Activated naive CD8-positive, alpha-beta T cell (primary cell): ENCODE results near the gene PLEKHA7.

Experiments used
- H3K27ac Mint-ChIP-seq: one replicate; pipeline ENCODE4 v1.8.0; 2021; ENCODE audit warnings: mixed read lengths
- H3K27me3 Mint-ChIP-seq: one replicate; pipeline ENCODE4 v1.8.0; 2021; ENCODE audit warnings: mixed read lengths
- H3K36me3 Mint-ChIP-seq: one replicate; pipeline ENCODE4 v1.8.0; 2021; ENCODE audit warnings: mixed read lengths
- H3K4me1 Mint-ChIP-seq: one replicate; pipeline ENCODE4 v1.8.0; 2021; ENCODE audit warnings: low read depth, mixed read lengths
- H3K4me3 Mint-ChIP-seq: one replicate; pipeline ENCODE4 v1.8.0; 2021; ENCODE audit warnings: mild to moderate bottlenecking, mixed read lengths
- H3K9me3 Mint-ChIP-seq: one replicate; pipeline ENCODE4 v1.8.0; 2021; ENCODE audit warnings: low read depth, mixed read lengths

Gene PLEKHA7

GRCh38 chr11:16857186-16857585 lies 157.0 kb downstream of the PLEKHA7 start:
- H3K27ac Mint-ChIP-seq = no peak overlapping the region
- H3K4me3 Mint-ChIP-seq = no peak overlapping the region
- H3K36me3 Mint-ChIP-seq = no peaks in the 10 kb centered on the region

GRCh38 chr11:16856022-16856471 lies 158.2 kb downstream of the PLEKHA7 start:
- H3K4me3 Mint-ChIP-seq = no peak overlapping the region
- peaks cover 3% of the 10 kb centered on the region for H3K27me3 Mint-ChIP-seq
- H3K9me3 Mint-ChIP-seq = no peaks in the 10 kb centered on the region
- no peak overlapping the region for H3K27ac Mint-ChIP-seq
- no peaks in the 10 kb centered on the region for H3K4me1 Mint-ChIP-seq
- H3K36me3 Mint-ChIP-seq = no peaks in the 10 kb centered on the region

More at GRCh38 chr11:16857186-16857585, 157.0 kb downstream of the PLEKHA7 start:
- H3K4me1 Mint-ChIP-seq = no peaks in the 10 kb centered on the region
- no peaks in the 10 kb centered on the region for H3K9me3 Mint-ChIP-seq
- H3K27me3 Mint-ChIP-seq = peaks cover 3% of the 10 kb centered on the region

GRCh38 chr11:16854979-16855378 lies 159.2 kb downstream of the PLEKHA7 start:
- Mint-ChIP-seq H3K9me3 (no peaks in the 10 kb centered on the region), H3K27me3 (peaks cover 3% of the 10 kb centered on the region), H3K4me3 (no peak overlapping the region), H3K27ac (no peak overlapping the region), H3K36me3 (no peaks in the 10 kb centered on the region), H3K4me1 (no peaks in the 10 kb centered on the region)

- peaks cover 2% of the 10 kb centered on the region for H3K27me3 Mint-ChIP-seq
- H3K9me3 Mint-ChIP-seq = no peaks in the 10 kb centered on the region
- no peaks in the 10 kb centered on the region for H3K4me1 Mint-ChIP-seq
- no peak overlapping the region for H3K4me3 Mint-ChIP-seq
- no peaks in the 10 kb centered on the region for H3K36me3 Mint-ChIP-seq
- no peak overlapping the region for H3K27ac Mint-ChIP-seq
These were observed 160.4 kb downstream of the PLEKHA7 start for GRCh38 chr11:16853859-16854258.

GRCh38 chr11:16853266-16853665 lies 160.9 kb downstream of the PLEKHA7 start:
- no peaks in the 10 kb centered on the region for H3K27me3 Mint-ChIP-seq
- no peak overlapping the region for H3K27ac Mint-ChIP-seq
- H3K9me3 Mint-ChIP-seq = no peaks in the 10 kb centered on the region
- no peaks in the 10 kb centered on the region for H3K36me3 Mint-ChIP-seq
- no peak overlapping the region for H3K4me3 Mint-ChIP-seq
- no peaks in the 10 kb centered on the region for H3K4me1 Mint-ChIP-seq

GRCh38 chr11:16846305-16846704 lies 167.9 kb downstream of the PLEKHA7 start:
- Mint-ChIP-seq H3K27me3 (no peaks in the 10 kb centered on the region), H3K4me3 (no peak overlapping the region), H3K4me1 (no peaks in the 10 kb centered on the region), H3K27ac (no peak overlapping the region), H3K9me3 (no peaks in the 10 kb centered on the region), H3K36me3 (no peaks in the 10 kb centered on the region)

- Mint-ChIP-seq H3K27ac (no peak overlapping the region), H3K4me3 (no peak overlapping the region), H3K4me1 (no peaks in the 10 kb centered on the region), H3K36me3 (no peaks in the 10 kb centered on the region), H3K27me3 (no peaks in the 10 kb centered on the region), H3K9me3 (no peaks in the 10 kb centered on the region)
These were observed 169.9 kb downstream of the PLEKHA7 start for GRCh38 chr11:16844268-16844771.

- H3K4me1 Mint-ChIP-seq = no peaks in the 10 kb centered on the region
These were observed 170.9 kb downstream of the PLEKHA7 start for GRCh38 chr11:16843294-16843693.

GRCh38 chr11:16841984-16842383 lies 172.2 kb downstream of the PLEKHA7 start:
- Mint-ChIP-seq H3K4me1 (no peaks in the 10 kb centered on the region), H3K9me3 (no peaks in the 10 kb centered on the region), H3K27me3 (no peaks in the 10 kb centered on the region), H3K4me3 (no peak overlapping the region), H3K36me3 (no peaks in the 10 kb centered on the region), H3K27ac (no peak overlapping the region)

More at GRCh38 chr11:16843294-16843693, 170.9 kb downstream of the PLEKHA7 start:
- Mint-ChIP-seq H3K27me3 (no peaks in the 10 kb centered on the region), H3K27ac (no peak overlapping the region), H3K9me3 (no peaks in the 10 kb centered on the region), H3K4me3 (no peak overlapping the region), H3K36me3 (no peaks in the 10 kb centered on the region)

GRCh38 chr11:16841481-16841880 lies 172.7 kb downstream of the PLEKHA7 start:
- Mint-ChIP-seq H3K9me3 (no peaks in the 10 kb centered on the region), H3K27ac (no peak overlapping the region), H3K36me3 (no peaks in the 10 kb centered on the region), H3K4me3 (no peak overlapping the region), H3K4me1 (no peaks in the 10 kb centered on the region), H3K27me3 (no peaks in the 10 kb centered on the region)

GRCh38 chr11:16840951-16841350 lies 173.3 kb downstream of the PLEKHA7 start:
- no peak overlapping the region for H3K4me3 Mint-ChIP-seq
- no peaks in the 10 kb centered on the region for H3K27me3 Mint-ChIP-seq
- H3K9me3 Mint-ChIP-seq = no peaks in the 10 kb centered on the region
- H3K27ac Mint-ChIP-seq = no peak overlapping the region
- no peaks in the 10 kb centered on the region for H3K4me1 Mint-ChIP-seq
- H3K36me3 Mint-ChIP-seq = no peaks in the 10 kb centered on the region

GRCh38 chr11:16839821-16840220 lies 174.4 kb downstream of the PLEKHA7 start:
- Mint-ChIP-seq H3K4me3 (no peak overlapping the region), H3K4me1 (no peaks in the 10 kb centered on the region), H3K9me3 (no peaks in the 10 kb centered on the region), H3K36me3 (no peaks in the 10 kb centered on the region), H3K27ac (no peak overlapping the region), H3K27me3 (no peaks in the 10 kb centered on the region)

- Mint-ChIP-seq H3K27ac (no peak overlapping the region), H3K4me3 (no peak overlapping the region), H3K4me1 (no peaks in the 10 kb centered on the region), H3K36me3 (no peaks in the 10 kb centered on the region), H3K27me3 (no peaks in the 10 kb centered on the region), H3K9me3 (no peaks in the 10 kb centered on the region)
These were observed 179.8 kb downstream of the PLEKHA7 start for GRCh38 chr11:16834384-16834783.

- no peaks in the 10 kb centered on the region for H3K27me3 Mint-ChIP-seq
- no peak overlapping the region for H3K27ac Mint-ChIP-seq
- H3K36me3 Mint-ChIP-seq = no peaks in the 10 kb centered on the region
These were observed 181.2 kb downstream of the PLEKHA7 start for GRCh38 chr11:16833026-16833425.

GRCh38 chr11:16832193-16832539 lies 182.0 kb downstream of the PLEKHA7 start:
- Mint-ChIP-seq H3K27ac (no peak overlapping the region), H3K9me3 (no peaks in the 10 kb centered on the region), H3K36me3 (no peaks in the 10 kb centered on the region), H3K4me3 (no peak overlapping the region), H3K4me1 (no peaks in the 10 kb centered on the region), H3K27me3 (no peaks in the 10 kb centered on the region)

More at GRCh38 chr11:16833026-16833425, 181.2 kb downstream of the PLEKHA7 start:
- Mint-ChIP-seq H3K4me3 (no peak overlapping the region), H3K9me3 (no peaks in the 10 kb centered on the region), H3K4me1 (no peaks in the 10 kb centered on the region)
